HG03159 (cell line): ENCODE data around the gene AHDC1.

Experiments used
- ATAC-seq: cut with Tn5 transposase; IDR thresholded peaks from one replicate; pipeline ENCODE4 v1.9.1; 2021; ENCODE audit warnings: mild to moderate bottlenecking, moderate library complexity; ENCODE audit not compliant: unreplicated experiment

The AHDC1 gene

DNA sequence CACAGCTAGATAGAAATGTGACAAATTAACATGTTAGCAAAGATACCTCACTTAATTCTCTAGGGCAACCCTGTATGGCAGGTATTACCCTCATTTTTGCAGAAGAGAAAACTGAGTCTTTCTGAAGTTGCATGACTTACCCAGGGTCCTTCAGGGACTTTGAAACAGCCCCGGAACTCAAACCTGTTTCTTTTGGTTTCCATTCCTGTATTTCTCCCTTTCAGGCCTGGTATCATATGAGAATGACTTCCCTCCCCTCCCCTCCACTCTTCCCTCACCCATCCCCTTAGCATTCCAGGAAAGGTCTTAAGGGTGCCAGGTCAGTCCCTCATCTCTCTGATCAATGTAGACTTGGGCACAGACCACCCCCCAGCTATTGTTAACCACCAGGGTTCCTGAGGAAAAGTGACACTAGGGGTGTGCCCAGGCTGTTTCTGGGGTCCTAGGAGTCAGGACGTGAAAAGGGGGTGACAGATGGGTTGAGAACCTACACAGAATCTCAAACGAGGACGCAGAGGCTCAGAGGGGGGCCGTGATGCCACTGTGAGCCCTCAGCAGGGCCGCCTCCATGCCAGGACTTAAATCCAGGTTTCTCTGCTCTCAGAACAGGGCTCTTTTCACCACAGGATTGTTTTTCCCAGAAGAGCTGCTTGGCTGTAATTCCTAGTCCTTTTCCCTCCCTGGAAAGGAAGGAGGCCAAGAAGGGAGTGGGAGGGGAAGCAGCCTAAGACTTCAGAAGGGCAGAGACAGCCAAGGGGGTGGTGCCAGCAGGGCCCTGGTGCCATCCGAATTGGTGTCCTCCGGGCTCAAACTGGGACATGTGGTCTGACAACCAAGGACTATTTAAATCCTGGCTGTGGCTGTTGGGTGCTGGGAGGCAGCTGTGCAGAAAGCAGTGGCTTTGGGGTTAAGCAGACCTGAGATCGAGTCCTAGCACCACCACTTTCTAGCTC, 111.9 kb downstream of the AHDC1 start:
- no peak for ATAC-seq

DNA sequence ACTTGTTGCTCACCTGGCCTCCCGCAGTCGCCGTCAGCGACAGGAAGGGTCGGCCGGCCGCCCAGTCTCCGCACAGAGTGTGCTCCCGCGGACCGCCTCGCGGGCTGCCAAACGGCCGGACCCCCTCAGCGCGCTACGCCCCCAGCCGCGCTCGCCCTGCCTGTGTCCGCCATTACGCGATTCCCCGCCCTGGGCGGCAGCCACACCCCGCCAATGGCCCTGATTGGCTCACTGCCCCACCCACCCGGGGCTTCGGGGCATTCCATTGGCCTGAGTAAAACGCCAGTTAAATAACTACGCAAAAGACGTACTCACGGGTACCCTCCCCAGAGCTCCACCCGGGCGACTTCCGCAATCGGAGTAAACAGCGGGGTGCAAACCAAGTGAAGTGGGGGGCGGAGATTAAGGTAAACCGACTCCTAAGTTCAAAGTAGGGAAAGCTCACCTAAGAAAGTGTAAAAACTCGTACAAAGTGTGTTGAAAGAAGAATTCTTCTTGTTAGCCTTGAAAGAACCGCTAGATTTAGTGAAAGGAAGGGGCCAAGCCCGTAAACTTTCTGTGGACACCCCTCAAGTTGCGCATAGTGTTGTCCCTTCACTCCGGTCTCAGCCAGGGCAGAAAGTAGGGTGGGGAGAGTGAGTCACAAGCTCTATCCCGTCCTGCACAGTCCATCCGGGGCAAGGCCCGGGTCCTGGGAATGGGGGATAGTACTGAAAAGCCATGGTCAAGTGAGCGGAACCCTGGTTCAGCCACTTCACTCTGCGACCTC, 113.8 kb downstream of the AHDC1 start, which contains the start of gene WASF2:
WASF2 (minus strand) TSS at position 195 of the 769 bp plus-strand sequence. CDS start 61,277 bp downstream, outside the sequence.
- ATAC-seq = peak; percentile 74

DNA sequence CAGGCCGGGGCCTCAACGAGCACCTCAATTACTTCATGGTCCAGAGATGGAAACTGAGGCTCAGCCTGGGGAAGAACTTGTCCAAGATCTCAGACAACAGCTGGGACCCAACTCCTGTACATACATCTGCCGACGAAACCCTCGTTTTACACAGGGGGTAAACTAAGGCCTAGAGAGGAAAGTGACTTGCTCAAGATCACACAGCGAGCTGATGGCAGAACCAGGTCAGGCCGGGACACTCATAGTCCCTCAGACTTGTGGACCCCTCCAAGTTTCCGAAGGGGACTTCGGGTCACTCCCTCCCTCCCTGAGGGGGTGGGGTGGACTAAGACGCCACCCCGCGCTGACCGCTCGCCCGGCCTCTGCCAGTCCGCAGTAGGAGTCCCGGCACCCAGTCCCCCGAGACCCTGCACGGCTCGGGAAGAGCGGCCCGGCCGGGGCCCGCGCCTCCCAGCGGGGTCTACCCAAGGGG, 114.4 kb downstream of the AHDC1 start:
- peak; percentile 13 for ATAC-seq

DNA sequence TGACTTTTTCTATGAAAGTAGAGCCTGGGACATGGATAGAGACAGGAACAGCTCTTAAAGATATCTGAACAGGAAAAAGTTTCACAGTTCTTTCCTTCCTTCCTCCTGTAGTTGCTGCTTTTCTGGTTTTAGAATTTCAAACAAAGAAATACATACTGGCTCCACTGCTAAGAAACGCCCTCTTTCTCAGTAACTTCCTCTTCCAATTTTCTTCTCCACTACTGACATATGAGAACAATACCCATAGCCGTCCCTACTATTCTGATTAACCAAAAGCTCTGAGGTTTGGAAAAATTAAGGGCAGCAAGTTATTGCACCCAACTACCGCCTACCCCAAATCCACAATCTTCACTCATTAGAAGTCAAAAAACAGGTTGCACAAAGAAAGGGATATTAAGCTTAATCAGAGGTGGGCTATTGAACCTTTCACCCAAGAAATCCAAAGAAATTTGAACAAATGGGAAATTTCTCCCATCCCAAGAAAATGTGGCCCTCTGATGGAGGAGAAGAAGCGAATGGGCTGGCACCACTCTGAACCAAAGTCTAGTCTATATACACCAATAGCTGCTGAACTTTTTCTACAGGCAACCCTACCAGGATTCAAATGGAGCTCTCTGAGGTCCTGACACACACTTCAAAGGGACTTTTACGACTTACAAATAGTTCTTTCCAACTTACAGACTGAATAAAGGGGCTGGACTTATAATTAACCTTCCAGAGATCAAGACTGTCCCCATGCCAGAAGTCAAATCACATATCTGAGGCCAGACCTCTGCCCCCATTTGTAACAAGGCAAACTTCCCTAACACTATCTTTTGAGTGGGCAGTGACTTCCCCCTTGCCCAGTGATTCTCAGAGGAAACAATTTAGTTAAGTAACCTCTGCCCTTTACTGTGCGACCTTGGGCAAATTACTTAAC, 115.7 kb downstream of the AHDC1 start:
- ATAC-seq = no peak

DNA sequence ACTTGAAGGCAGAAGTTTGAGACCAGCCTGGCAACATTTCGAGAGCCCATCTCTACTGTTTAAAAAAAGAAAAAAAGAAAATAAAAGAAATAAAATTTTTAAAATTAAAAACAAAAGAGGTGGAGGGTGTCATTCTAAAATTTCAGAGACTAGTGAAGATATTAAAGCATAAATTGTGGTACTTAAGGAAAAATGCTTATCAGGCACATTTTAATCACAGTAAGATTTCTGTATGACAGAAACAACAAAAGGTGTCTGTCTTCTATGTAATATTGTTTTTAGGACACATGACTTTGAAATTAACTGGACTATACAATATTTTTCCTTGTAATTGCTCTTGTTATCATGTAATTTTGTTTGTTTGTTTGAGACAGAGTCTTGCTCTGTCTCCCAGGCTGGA, 118.6 kb downstream of the AHDC1 start:
- ATAC-seq = no peak
